Colonic mucosa (tissue), 4 donors: ENCODE measurements around the gene OR10H1. TPM values are rescaled to one million over a fixed set of nuclear protein-coding genes. Genes with fewer than 3 reads are reported as not detected.
"Not testable (repeated sequence)": the region's sequence is repeated elsewhere in the genome, so short reads cannot be mapped to it uniquely, and the experiment has no call there.

ENCODE experiments used
- DNase-seq: peaks from one replicate; pipeline ENCODE4 v3.0.0-alpha.2; 2020
- H3K27ac ChIP-seq: fragments of 200-600 bp; one replicate; pipeline ENCODE4 v1.8.0; 2021
- H3K27me3 ChIP-seq: fragments of 200-600 bp; one replicate; pipeline ENCODE4 v1.8.0; 2021
- H3K36me3 ChIP-seq: fragments of 200-600 bp; one replicate; pipeline ENCODE4 v1.8.0; 2021
- H3K4me1 ChIP-seq: fragments of 200-600 bp; one replicate; pipeline ENCODE4 v1.8.0; 2021; ENCODE audit warnings: mild to moderate bottlenecking
- H3K4me3 ChIP-seq: fragments of 200-600 bp; one replicate; pipeline ENCODE4 v1.8.0; 2021
- H3K9ac ChIP-seq, 2 donors: one replicate each; pipeline ENCODE4 v1.7.0; 2013; ENCODE audit warnings: control low read depth in 2 of 2, low read depth in 2 of 2, low read length in 2 of 2
- H3K9me3 ChIP-seq: fragments of 200-600 bp; one replicate; pipeline ENCODE4 v1.8.0; 2021
- intact Hi-C: fragments of 100-400 bp; cut with DNase I; formaldehyde crosslinking; loops from one replicate; pipeline ENCODE4 v1.14.1; 2022
- total RNA-seq, 2 donors: library from RNA; stranded (reverse); fragmentation: NEBNext Ultra II Directional in 1 of 2; extraction: Animal tissue kit (Norgen Biotek cat#: 25700) in 1 of 2; gene quantifications; one replicate each; pipeline ENCODE4 v1.2.1, GENCODE V29; 2021
- TF ChIP-seq, protein P1 (sequence below): fragments of 200-600 bp; IDR thresholded peaks from one replicate; pipeline ENCODE4 v1.8.0; 2022; ENCODE audit warnings: antibody characterized with exemption, mild to moderate bottlenecking
- donor health status: healthy.
- donor health status: DM: no; HTN: no; CAD: no.
- donor health status: DM: no; HTN: no; CAD: no.

The OR10H1 gene
- total RNA-seq, 2 donors from 2014 or later, result not detected

DNA sequence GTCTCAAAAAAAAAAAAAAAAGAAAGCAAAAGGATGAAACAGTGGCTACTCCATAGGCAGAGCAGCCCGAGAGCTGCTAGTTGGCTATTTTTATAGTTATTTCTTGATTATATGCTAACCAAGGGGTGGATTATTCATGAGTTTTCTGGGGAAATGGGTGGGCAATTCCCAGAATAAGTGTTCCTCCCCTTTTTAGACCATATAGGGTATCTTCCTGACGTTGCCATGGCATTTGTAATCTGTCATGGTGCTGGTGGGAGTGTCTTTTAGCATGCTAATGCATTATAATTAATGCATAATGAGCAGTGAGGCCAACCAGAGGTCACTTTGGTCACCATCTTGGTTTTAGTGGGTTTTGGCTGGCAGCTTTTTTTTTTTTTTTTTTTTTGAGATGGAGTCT lies 25.4 kb upstream of the OR10H1 start:
- Histone ChIP-seq H3K4me1 (no peaks in the 10 kb centered on the region), H3K27ac (no peak overlapping the region), H3K36me3 (no peaks in the 10 kb centered on the region), H3K9me3 (no peaks in the 10 kb centered on the region), H3K9ac (no peak overlapping the region), H3K4me3 (no peak overlapping the region), H3K27me3 (no peaks in the 10 kb centered on the region)
- TF ChIP-seq, protein P1, sequence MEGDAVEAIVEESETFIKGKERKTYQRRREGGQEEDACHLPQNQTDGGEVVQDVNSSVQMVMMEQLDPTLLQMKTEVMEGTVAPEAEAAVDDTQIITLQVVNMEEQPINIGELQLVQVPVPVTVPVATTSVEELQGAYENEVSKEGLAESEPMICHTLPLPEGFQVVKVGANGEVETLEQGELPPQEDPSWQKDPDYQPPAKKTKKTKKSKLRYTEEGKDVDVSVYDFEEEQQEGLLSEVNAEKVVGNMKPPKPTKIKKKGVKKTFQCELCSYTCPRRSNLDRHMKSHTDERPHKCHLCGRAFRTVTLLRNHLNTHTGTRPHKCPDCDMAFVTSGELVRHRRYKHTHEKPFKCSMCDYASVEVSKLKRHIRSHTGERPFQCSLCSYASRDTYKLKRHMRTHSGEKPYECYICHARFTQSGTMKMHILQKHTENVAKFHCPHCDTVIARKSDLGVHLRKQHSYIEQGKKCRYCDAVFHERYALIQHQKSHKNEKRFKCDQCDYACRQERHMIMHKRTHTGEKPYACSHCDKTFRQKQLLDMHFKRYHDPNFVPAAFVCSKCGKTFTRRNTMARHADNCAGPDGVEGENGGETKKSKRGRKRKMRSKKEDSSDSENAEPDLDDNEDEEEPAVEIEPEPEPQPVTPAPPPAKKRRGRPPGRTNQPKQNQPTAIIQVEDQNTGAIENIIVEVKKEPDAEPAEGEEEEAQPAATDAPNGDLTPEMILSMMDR, result no peak
- DNase-seq, result no peak
- intact Hi-C loops, result no loop called here

DNA sequence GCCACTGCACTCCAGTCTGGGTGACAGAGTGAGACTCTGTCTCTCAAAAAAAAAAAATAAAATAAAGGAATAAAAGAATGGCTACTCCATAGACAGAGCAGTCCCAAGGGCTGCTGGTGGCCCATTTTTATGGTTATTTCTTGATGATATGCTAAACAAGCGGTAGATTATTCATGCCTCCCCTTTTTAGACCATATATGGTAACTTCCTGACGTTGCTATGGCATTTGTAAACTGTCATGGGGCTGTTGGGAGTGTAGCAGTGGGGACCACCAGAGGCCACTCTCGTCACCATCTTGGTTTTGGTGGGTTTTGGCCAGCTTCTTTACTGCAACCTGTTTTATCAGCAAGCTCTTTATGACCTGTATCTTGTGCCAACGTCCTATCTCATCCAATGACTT lies 24.4 kb upstream of the OR10H1 start:
- H3K36me3 ChIP-seq, intact Hi-C loops, H3K27ac ChIP-seq, H3K27me3 ChIP-seq, H3K9ac ChIP-seq, DNase-seq, H3K4me3 ChIP-seq, H3K4me1 ChIP-seq, H3K9me3 ChIP-seq: not testable (repeated sequence)

DNA sequence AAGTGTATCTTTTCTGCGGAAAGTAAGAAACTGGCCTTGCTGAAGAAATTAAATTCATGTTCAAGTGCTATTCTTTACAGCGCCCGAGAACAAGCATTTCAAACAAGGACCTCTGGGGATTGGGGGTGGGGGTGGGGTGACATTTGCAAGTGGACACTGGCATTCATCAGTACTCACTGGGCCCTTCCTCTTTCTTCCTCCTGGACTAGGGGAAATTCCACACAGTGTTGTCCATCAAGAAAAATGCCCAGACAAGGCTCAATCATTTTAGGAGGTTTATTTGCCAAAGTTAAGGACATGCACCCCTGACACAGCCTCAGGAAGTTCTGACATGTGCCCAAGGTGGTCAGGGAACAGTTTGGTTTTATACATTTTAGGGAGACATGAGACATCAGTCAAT lies 22.9 kb upstream of the OR10H1 start:
- intact Hi-C loops, result no loop called here
- no peak overlapping the region for H3K27ac ChIP-seq

DNA sequence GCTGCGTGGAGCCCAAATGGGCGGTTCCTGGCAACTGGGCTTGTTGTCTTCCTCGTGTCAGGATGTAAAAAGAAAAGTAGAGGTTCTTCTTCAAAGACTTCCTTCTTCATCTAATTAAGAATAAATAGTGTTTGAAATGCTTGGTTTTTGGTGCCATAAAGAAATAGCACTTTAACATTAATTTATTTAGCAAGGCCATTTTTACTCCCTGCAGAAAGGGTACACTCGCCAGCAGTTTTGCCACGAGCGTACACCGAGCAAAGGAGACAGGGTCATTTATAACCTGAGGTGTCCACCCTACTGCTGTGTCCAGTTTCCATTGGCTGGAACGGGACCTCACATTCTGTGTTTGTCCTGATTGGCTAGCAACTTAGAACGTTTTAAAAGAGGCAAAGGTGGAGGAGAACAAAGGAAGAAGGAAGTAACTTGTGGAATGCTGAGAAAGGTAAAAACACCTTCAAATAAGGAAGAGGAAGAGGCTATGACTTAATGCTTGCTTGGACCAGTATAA lies 21.8 kb upstream of the OR10H1 start:
- peak overlapping the region; percentile 99 for H3K27ac ChIP-seq
- peak overlapping the region; percentile 68 for H3K4me3 ChIP-seq
- intact Hi-C loops, result no loop called here
- H3K4me1 ChIP-seq, result no peaks in the 10 kb centered on the region
- no peaks in the 10 kb centered on the region for H3K36me3 ChIP-seq
- peak overlapping the region in 1 of 2 donors; percentile 97 for H3K9ac ChIP-seq
- peak; percentile 80 for DNase-seq
- TF ChIP-seq, protein P1, result no peak
- no peaks in the 10 kb centered on the region for H3K27me3 ChIP-seq
- no peaks in the 10 kb centered on the region for H3K9me3 ChIP-seq

More for the DNA sequence above, 22.9 kb upstream of the OR10H1 start:
- Histone ChIP-seq H3K9me3 (no peaks in the 10 kb centered on the region), H3K9ac (no peak overlapping the region), H3K4me3 (no peak overlapping the region), H3K36me3 (no peaks in the 10 kb centered on the region), H3K27me3 (no peaks in the 10 kb centered on the region), H3K4me1 (no peaks in the 10 kb centered on the region)
- TF ChIP-seq, protein P1, result no peak
- no peak for DNase-seq

DNA sequence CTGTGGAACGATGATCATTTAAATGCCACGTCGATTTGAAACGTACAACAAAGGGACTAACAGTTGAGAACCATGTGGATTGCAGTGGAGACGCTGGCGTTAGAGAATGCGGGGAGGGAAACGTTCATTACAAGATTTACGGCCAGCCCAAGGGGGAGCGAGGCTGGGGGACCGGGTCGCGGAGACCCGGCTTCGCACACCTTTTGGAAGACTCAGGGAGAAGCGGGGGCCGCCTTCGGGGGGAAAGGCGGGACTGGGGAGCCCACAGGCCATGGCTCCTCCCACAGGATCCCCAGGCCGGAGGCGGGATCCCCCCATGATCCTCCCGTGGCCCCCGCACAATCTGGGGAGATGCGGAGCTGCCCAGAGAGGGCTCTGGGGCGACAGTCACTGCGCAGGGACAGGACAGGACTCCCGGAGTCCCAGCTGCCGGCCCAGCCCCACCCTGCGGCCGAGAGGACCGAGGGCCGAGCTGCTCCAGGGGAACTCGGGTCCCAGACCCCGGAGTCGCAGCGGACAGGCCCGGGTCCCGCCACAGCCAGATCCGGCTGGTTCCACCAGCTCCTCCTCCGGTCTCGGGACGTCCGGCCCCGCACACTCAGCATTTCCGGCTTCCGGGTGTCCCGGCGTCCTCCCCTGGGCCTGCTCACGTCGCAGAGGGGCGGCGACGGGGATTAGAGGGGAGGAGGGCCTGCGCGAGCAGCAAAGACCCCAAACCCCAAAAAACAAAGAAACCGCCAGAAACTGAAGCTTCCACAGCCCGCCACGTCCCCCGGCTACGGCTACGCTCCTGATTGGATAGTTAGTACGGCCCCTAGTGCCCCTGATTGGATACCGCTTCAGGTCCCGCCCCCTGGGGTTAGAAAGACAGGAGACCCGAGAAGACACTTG lies 21.1 kb upstream of the OR10H1 start:
- Histone ChIP-seq H3K36me3 (no peaks in the 10 kb centered on the region), H3K4me1 (no peaks in the 10 kb centered on the region), H3K9ac (peak overlapping the region; percentile 97 to 99), H3K9me3 (no peaks in the 10 kb centered on the region), H3K4me3 (peak overlapping the region; percentile 68), H3K27ac (peak overlapping the region; percentile 99), H3K27me3 (no peaks in the 10 kb centered on the region)
- TF ChIP-seq, protein P1, result no peak
- peak; percentile 98 for DNase-seq
- intact Hi-C loops, result no loop called here

DNA sequence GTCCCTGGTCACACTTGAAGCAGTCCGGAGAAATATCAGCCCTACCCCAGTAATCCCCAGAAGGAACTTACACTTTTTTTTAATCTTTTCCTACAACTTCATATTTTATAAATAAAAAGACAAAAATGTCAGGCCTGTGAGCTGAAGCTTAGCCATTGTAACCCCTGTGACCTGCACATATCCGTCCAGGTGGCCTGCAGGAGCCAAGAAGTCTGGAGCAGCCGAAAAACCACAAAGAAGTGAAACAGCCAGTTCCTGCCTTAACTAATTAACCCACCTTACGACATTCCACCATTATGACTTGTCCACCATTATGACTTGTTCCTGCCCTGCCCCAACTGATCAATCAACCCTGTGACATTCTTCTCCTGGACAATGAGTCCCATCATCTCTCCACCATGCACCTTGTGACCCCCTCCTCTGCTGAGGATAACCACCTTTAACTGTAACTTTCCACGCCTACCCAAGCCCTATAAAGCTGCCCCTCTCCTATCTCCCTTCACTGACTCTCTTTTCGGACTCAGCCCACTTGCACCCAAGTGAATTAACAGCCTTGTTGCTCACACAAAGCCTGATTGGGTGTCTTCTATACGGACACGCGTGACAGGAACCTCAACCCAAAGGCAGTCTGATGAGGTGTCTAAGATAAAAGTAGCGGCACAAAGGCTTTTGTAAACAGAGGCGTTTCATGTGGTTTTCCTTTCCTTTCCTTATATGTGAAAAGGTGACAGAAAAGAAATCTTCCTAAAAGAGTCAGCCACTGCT lies 20.3 kb upstream of the OR10H1 start:
- Histone ChIP-seq H3K4me3 (peak overlapping the region; percentile 68), H3K9ac (peak overlapping the region; percentile 97 to 99), H3K27ac (peak overlapping the region; percentile 99)
- H3K4me1 ChIP-seq, intact Hi-C loops, H3K36me3 ChIP-seq, H3K27me3 ChIP-seq, H3K9me3 ChIP-seq: not testable (repeated sequence)
- DNase-seq, result peak; percentile 34

DNA sequence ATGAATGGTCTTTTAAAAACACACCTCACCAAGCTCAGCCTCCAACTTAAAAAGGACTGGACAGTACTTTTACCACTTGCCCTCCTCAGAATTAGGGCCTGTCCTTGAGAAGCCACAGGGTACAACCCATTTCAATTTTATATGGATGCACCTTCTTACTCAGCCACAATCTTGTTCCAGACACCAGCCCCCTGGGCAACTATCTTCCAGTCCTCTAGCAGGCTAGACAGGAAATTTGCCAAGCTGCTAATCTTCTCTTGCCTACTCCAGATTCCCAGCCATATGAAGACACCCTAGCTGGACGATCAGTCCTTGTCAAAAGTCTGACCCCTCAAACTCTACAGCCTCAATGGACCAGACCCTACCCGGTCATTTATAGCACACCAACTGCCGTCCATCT lies 18.8 kb upstream of the OR10H1 start:
- H3K4me1 ChIP-seq, H3K9me3 ChIP-seq, DNase-seq, H3K27ac ChIP-seq, H3K4me3 ChIP-seq, H3K27me3 ChIP-seq, H3K36me3 ChIP-seq, intact Hi-C loops, H3K9ac ChIP-seq: not testable (repeated sequence)
